Measurements from ENCODE around the gene TFB1M.

DNA sequence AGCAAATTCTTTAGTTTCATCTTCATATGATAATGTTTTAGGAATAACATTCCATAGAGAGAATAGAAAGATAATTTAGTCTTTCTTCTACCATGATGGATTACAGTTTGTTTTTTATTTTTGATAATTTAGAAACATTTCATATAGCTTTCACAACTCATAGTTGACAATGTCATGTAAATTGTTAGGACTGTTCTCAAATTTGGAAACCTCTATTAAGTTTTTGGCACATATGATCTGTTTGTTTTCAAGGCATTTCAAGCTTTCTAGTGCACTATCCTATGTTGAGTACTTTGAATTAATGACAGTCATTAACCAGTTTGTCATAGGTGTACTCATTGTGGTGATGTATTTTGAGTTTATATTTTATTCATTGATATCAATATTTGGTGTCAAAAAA is 10.7 kb upstream of the TFB1M start:
- TF ChIP-seq POLR2AphosphoS5 (IDR thresholded peaks at IDR 0.05) (no peak), POLR2A (IDR thresholded peaks at IDR 0.05) (no peak)
